Measurements from ENCODE around the gene ASB17. TPM values are rescaled to one million over a fixed set of nuclear protein-coding genes. Genes with fewer than 3 reads are reported as not detected.

ASB17 gene, protein sequence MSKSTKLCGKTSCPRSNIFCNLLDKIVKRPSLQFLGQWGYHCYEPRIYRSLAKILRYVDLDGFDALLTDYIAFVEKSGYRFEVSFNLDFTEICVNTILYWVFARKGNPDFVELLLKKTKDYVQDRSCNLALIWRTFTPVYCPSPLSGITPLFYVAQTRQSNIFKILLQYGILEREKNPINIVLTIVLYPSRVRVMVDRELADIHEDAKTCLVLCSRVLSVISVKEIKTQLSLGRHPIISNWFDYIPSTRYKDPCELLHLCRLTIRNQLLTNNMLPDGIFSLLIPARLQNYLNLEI
- not detected for total RNA-seq

DNA sequence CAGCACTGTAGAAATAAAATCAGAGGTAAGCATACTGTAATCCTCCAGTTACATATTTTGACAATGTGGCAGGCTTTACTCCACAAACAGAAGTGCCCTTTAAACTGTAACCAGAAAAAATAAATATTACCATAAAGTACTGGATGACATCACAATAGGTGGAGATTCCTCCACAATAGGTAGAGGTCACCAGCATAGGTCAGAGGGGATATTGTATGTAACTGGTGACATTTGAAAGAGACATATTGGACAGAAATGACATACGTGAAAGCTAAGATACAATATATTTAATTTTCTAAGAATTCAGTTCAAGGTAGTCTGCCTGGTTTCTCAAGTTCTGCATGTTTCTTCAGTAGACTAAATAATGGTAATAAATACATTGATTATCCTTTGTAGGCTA is at the start of gene ASB17:
ASB17 (minus strand) TSS at position 101 of the 400 bp plus-strand sequence. CDS start 113 bp downstream, outside the sequence.
- no peak within 1 kb of the TSS for H3K4me3 ChIP-seq
- TF ChIP-seq, protein P1, sequence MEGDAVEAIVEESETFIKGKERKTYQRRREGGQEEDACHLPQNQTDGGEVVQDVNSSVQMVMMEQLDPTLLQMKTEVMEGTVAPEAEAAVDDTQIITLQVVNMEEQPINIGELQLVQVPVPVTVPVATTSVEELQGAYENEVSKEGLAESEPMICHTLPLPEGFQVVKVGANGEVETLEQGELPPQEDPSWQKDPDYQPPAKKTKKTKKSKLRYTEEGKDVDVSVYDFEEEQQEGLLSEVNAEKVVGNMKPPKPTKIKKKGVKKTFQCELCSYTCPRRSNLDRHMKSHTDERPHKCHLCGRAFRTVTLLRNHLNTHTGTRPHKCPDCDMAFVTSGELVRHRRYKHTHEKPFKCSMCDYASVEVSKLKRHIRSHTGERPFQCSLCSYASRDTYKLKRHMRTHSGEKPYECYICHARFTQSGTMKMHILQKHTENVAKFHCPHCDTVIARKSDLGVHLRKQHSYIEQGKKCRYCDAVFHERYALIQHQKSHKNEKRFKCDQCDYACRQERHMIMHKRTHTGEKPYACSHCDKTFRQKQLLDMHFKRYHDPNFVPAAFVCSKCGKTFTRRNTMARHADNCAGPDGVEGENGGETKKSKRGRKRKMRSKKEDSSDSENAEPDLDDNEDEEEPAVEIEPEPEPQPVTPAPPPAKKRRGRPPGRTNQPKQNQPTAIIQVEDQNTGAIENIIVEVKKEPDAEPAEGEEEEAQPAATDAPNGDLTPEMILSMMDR (IDR thresholded peaks at IDR 0.05): no peak
- TF ChIP-seq POLR2A (IDR thresholded peaks at IDR 0.05): no peak
- no peak within 1 kb of the TSS for H3K27ac ChIP-seq
- WGBS, 2 donors: 64 to 70% methylated on average over 1 of the region's 1 CpG
- intact Hi-C loops (cut with DNase I): no loop called here
- ATAC-seq (no peak), DNase-seq (no peak)
- no peaks in the 10 kb centered on the region for H3K9me3 ChIP-seq
- no peaks in the 10 kb centered on the region for H3K4me1 ChIP-seq
- H3K27me3 ChIP-seq: no peaks in the 10 kb centered on the region
- H3K36me3 ChIP-seq (replicated peaks in 1 of 2; ENCODE audit: insufficient read depth in 1 of 2, low read depth in 2 of 2): no peaks in the 10 kb centered on the region

DNA sequence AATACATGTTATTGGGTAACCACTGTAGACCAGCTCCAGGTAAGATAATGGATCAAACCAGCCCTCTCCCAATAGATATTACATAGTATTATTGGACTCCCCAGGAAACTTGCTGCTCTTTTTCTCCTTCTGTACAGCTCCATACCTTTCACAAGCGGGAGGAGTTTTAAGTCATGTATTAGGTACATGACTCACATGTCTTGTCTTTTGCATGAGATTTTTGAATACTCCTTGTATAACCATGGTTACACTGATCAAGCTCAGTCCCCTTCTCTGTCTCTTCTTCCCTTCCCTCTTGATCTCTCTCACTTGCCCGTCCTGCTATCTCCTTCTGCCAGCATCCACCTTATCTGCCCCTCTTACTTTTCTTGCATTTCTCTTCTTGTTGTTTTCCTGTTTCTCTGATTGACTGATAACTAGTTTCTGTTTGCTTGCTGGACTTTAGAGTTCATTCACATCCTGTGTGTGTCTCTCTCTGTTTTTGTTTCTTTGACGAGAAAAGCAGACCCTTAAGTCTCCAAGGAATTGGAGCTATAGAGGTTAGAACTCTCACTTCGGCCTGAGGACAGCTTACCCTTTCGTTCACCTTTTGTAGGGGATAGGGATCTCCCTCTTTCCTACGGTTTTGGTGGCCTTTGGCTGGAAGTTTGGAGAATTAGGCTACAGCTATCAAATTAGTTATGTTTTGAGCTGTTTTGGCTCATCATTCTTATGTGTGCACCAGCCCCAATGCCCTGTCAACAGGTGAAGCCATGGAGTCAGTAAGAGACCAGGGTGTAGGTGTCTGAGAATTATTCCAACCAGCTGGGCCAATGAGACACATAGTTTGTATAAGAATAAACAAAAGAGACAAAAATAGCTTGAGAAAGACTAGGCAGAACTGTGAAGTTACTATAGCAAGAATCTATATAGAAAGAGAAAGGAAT is 49.0 kb upstream of the ASB17 start:
- Histone ChIP-seq H3K4me1 (no peaks in the 10 kb centered on the region), H3K27ac (no peak overlapping the region), H3K36me3 (replicated peaks in 1 of 2; ENCODE audit: insufficient read depth in 1 of 2, low read depth in 2 of 2) (no peaks in the 10 kb centered on the region), H3K4me3 (no peak overlapping the region), H3K27me3 (no peaks in the 10 kb centered on the region), H3K9me3 (no peaks in the 10 kb centered on the region)
- TF ChIP-seq, protein P1 (IDR thresholded peaks at IDR 0.05): no peak
- TF ChIP-seq POLR2A (IDR thresholded peaks at IDR 0.05): no peak
- WGBS, 2 donors: 49 to 59% methylated on average over 6 of the region's 6 CpGs
- ATAC-seq (no peak), DNase-seq (no peak)
- intact Hi-C loops (cut with DNase I): no loop called here

DNA sequence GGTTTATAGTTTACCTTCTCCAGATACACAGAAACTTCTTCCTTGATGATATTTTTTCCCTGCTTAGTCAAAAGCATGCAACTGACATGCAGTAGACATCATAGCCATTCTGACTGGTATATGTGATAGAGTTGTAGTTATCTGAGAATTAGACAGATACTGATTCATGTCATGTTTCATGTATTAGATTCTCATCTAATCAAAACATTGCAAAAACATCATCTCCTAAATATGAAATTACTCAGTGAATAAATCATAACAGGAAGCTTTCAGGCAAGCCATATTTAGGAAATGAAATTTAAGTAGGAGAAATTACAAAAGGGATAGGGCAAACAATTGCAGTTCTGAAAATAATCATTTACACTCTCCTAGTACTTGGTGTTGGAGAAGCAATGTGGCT is 38.4 kb upstream of the ASB17 start:
- Histone ChIP-seq H3K27ac (no peak overlapping the region), H3K36me3 (replicated peaks in 1 of 2; ENCODE audit: insufficient read depth in 1 of 2, low read depth in 2 of 2) (no peaks in the 10 kb centered on the region), H3K27me3 (no peaks in the 10 kb centered on the region), H3K4me3 (no peak overlapping the region), H3K4me1 (no peaks in the 10 kb centered on the region), H3K9me3 (no peaks in the 10 kb centered on the region)
- ATAC-seq (no peak), DNase-seq (no peak)
- intact Hi-C loops (cut with DNase I): no loop called here
- no peak for TF ChIP-seq POLR2A (IDR thresholded peaks at IDR 0.05)
- TF ChIP-seq, protein P1 (IDR thresholded peaks at IDR 0.05): no peak

DNA sequence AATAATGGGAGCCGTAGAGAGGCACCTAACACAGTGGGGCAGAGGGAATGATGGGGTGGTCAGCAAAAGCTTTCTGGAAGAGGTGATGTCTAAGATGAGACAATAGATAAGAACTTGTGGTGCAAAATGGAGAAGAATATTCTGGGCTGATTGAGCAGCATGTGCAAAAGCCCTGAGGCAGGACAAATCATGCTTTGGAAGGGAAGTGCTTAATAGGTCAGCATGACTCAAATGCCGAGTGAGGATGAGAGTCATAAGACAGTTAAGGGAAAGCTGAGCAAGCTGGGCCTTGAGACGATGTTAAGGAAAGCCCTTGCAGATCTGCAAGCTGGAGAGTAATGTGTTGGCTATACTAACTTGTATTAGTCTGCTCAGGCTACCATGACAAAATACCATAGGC is 37.3 kb upstream of the ASB17 start:
- H3K4me1 ChIP-seq: no peaks in the 10 kb centered on the region
- no peaks in the 10 kb centered on the region for H3K9me3 ChIP-seq
- WGBS, 2 donors: 59 to 69% methylated on average over 3 of the region's 3 CpGs
- intact Hi-C loops (cut with DNase I): no loop called here
- DNase-seq (no peak), ATAC-seq (no peak)
- H3K27me3 ChIP-seq: no peaks in the 10 kb centered on the region
- TF ChIP-seq POLR2A (IDR thresholded peaks at IDR 0.05): no peak
- TF ChIP-seq, protein P1 (IDR thresholded peaks at IDR 0.05): no peak
- no peak overlapping the region for H3K27ac ChIP-seq
- H3K4me3 ChIP-seq: no peak overlapping the region
- H3K36me3 ChIP-seq (replicated peaks in 1 of 2; ENCODE audit: insufficient read depth in 1 of 2, low read depth in 2 of 2): no peaks in the 10 kb centered on the region

Measured in body of pancreas (tissue), 4 donors.